NCI-H1694 (cell line): ENCODE measurements around the gene TMEM175.

ENCODE experiments used
- DNase-seq: peaks from one replicate; lab custom pipeline; 2025; lab: John Stamatoyannopoulos, UW

TMEM175 gene

DNA sequence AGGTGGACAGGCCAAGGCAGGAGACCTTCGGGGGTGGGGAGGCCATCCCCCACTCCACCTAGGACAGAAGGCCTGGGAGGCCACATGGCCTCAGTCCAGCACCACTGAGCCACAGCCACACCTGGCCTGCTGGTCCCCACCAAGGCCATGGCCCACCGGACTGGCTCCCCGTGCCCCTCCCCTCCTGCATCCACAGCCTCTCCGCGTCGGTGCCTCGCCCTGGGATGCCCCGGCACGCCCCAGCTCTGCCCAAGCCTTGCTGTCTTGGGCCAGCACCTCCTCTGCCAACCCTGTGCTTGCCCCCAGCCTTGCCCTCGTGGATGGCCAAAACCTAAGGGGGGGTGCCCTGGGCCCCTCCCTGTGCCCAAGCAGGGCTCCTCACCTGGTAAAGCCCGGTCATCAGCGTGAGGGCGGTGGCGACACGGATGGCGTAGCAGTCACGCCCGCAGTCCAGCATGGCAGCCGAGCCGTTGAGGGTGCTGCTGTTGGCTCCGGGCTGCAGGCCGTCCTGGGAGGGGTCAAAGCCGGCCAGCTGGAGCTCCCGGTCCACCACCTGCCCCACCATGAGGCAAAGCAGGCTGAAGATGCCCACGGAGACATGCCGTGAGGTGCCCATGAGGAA, 58.6 kb downstream of the TMEM175 start:
- DNase-seq, result no peak

DNA sequence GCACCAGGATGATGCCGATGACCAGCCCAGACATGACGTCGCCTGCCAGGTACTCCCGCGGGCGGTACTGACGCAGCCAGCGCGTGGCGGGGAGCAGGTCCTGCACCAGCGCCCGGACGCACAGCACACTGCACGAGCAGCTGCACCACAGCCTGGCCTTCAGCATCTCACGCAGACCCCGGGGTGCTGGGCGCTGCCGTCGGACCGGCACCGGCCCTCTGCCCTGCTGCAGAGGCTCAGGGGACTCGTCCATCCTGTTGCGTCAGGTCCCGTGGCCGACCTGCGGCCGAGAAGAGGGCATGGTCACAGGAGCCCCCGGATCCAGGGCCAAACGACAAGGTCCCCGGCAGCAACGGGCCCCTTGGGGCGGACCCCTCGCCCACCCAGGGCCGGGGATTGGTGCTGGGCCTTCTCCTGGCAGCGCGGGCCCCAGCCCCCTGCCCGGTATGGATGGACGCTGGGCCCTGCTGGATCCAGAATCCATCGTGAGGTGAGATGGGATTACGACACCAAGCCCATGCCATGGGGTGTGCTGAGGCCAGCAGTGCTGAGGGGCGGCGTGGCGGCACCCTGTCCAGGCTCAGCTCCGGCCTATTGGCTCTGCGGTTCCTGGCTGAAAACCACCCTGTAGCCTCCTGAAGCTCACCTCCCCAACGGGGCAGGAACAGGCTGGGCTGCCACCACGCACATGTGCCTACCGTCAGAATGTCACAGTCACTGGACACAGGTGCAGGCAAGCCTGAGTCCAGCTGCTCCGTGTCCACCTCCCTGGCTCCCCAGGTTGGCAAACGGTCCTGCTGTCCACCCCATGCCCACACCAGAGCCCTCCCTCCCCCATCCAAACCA, 59.4 kb downstream of the TMEM175 start:
- DNase-seq, result no peak

DNA sequence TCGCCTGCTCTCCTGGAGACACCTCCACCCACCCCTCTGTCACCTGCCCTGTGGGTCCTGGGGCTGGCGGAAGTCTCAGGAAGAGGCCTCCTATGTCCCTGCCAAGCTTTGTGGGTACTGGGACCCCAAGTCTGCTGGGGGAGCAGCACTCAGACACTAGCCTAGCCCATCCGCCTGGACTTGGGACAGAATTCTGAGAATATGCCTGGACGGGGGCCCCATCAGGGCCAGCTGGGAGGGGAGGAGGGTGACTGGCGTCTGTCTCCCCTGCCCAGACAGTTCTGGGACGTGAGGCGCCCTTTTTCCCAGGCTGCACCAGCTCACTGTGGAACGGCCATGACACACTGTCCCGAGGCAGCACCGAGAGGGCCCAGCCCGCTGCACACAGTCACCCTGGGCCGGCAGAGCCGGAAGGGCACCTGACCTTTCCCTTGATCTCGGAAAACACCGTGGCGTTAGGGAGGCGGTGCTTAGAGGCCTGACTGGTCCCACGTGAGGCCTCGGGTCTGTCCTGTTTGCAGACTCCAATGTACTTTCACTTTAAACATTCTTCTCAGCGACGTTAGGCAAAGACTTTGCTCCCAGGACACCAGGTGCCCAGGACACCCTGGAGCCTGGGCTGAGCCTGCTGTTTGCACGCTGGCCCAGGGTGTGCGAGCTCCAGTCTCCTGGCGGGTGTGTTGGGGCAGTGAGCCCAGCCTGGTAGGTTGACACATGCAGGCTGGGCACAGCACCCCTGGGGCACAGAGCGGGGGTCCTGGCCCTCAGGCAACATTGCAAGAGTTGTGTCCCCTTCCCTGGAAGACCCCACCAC, 60.2 kb downstream of the TMEM175 start:
- DNase-seq, result no peak

DNA sequence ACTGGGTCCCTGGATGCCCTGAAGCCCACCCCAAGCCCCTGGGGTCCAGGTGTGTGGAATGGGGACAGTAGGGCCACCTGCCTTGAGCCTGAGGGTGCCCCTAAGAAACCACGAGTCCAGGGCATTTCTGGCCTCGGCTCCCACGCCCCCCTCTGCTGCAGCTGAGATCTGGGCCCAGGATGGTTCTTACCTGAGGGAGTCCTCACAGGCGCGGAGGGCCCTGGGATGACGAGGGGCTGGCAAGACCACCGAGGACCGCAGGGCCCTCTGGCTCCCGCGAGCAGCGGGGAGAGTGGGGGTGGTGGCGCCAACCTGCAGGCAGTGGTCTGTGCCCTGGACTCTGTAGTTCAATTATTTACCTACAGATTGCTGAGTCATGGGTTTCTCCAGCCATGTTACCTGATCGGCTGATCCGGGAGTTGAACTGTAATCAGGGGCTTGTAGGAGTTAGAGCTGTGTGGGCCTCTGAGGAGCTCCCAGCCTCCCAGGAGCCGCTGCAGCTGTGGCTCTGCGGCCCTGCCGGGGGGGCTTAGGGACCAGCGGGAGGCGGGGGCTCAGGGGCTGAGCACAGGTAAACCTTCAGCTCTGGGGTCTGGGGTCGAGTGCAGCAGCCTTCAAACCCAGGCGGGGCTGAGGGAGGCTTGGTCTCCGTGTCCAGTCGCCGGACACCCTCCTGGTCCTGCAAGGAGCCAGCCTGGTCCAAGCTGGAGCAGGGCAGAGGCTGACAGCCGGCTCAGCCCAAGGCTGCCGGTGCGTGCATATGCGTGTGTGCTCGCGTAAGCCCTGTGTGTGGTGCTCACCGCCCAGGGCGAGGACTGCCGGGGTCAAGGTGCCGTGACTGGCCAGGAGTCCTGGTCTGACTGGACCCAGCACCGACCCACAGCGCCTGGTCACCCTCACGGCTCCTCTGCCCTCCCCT, 61.1 kb downstream of the TMEM175 start, which contains the start of gene SLC26A1:
Gene SLC26A1 (minus strand): TSS at position 294 of the 919 bp plus-strand sequence. CDS start 1,701 bp downstream, outside the sequence.
- DNase-seq, result no peak

DNA sequence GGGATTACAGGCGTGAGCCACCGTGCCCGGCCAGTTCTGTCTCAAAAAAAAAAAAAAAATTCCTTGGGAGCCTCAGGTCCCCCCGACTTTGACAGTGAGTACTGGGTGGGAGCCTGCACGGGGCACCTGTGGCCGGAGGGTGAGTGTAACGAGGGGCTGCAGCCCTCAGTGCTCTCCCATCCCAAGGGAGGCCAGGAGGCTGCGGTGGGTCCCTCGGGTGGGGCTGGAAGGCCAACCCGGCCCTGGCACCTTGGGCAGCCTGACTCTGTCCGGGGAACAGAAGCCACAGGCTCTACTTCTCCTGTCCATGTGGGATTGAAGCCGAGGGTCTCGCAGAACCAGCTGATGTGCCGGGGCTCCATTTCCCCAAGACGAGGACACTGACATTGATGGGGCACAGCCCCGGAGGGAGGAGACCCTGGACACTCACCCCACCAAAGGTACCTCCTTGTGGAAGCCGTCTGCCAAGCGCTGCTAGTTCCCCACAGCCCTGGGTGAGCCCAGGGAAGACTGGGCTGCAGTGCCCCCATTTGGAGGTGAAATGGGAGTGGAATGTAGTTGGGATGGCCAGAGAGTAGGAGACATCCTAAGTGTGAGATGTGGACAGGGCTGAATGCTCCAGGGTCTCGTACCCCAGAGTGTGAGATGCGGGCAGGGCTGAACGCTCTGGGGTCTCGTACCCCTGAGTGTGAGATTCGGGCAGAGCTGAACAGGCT, 63.2 kb downstream of the TMEM175 start:
- no peak for DNase-seq

DNA sequence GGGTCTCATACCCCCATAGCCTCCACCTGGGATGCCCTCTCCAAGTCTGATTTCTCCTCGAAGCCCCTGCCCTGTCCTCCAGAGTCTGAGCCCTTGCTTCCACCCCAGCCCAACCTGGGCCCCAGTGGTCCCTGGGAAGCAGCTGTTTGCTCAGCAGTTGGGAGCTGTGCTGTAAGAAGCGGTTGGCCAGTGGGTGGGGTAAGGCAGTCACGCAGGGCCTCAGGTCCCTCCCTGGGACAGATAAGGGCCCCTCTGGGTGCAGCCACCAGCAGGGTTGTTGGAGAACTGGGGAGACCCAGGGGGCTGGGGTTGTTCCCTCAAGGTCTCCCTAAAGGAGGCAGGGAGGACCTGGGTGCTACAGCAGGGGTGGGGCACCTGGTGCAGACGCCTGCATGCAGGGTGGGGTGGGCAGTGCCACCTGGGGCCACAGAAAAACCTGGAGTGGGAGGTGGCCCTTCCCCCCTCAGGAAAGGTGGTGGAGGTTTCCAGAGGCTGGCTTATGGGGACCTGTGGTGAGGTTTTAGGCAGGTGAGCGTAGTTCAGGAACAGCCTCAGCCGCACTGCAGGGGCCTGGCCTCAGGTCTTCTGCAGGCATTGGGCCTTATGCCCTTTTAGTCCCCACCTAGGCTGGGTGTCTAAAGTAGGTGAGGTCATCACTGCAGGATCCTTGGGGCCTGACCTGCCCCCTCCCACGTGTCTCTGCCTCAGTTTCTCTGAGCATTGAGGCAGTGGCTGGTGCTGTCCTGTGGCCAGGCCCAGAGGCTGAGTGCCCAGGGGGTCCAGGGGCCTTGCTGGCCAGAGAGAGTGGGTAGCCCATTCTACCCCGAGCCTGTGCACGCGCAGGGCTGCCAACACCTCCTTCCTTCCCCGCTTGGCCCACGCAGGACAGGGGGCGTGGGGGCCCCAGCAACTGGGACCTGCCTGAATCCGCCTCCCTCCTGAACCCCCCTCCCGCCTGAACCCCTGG, 64.1 kb downstream of the TMEM175 start:
- no peak for DNase-seq

DNA sequence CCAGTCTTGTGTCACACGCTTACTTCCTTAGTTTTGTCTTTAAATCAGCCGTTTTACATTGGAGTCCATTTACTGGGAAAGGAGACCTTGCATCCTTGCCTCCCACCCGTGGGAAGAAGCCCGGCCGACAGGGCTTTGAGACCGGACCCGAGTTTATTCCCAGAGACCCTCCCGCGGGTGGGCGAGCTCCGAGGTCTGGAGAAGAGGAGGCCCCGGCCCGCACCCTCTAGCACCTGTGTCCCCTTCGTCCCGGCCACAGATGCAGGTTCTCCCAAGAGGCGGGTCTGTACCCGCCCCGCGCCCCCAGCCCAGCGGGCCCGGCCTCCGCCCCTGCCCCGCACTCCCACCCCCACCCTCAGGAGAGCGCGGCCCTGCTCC, 64.7 kb downstream of the TMEM175 start:
- DNase-seq, result no peak

DNA sequence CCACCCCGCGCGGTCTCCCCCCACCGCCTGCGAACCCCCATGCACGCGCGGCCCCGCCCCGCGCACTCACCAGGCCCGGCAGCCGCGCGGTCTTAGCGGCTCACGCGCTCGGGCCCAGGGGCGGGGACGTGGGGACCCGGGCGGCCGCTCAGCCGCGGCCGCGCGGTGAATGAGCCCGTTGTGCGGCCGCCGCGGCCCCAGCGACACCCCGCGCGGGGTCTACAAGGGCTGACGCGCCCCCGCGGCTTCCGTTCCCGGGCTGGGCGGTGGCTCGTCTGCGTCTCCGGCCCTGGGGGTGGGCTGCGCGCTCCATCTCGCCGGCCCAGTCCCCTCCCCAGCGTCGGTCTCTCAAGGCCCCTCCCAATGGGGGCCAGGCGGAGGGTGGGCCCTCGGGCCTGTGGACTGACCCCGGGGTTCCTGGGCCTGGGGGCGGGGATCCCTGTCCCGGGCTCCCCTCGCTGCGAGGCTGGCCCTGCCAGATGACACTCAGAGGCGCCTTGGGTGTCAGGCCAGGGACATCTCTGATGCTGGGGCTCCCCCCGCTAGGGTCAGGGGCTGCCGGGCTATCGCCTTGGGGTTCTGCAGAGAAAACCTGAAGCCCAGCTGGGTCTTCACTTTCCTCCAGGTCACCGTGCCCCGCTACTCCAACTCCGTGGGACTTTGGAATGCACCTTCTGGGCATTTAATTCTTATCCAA, 65.3 kb downstream of the TMEM175 start:
- DNase-seq, result no peak

DNA sequence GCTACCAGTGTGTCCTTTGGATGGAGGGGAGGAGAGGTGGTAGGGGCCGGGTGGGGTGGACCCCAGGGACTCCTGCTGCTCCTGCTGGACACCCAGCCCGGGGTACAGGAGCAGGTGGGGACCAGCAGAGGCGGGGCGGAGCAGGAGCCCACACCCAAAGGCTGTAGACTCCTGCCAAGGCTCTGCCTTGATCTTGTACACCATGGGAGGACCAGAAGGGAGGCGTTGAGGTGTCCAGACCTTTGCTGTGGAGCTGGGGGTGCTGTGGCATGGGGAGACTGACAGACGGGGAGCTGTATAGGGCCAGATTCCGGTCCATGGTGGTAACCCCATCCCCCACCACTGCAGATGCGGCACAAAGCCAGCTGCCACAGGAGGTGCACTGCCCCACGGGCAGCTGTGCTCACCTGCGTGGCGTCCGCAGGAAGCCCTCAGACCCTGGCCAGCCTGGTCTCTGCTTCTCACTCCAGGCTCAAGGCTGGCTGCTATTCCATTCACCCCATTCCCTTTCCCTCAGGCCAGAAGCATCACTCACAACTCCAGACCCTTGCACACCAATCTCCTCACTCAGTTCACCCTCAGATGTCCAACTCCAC, 65.9 kb downstream of the TMEM175 start:
- DNase-seq, result no peak

DNA sequence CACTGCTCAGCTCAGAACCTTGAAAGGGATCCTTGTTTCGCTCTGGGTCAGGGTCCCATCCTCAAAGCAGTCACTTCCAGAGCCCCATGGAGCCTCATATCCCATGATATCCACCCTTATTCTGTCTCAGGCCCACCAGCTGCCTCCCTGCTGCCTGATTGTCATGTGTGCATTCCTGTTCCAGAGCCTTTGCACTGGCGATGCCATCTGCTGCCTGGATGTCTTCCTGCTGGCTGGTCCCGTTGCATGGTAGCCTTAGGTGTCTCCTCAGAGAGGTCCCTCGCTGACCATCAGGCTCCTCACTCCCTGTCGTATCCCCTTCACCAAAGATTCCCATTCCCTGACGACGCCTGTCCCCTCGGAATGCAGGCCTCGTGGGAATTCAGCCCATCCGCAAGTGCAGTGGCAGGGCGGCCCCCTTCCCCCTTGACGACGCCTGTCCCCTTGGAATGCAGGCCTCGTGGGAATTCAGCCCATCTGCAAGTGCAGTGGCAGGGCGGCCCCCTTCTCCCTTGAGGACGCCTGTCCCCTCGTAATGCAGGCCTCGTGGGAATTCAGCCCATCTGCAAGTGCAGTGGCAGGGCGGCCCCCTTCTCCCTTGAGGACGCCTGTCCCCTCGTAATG, 67.1 kb downstream of the TMEM175 start:
- DNase-seq, result peak; percentile 31

DNA sequence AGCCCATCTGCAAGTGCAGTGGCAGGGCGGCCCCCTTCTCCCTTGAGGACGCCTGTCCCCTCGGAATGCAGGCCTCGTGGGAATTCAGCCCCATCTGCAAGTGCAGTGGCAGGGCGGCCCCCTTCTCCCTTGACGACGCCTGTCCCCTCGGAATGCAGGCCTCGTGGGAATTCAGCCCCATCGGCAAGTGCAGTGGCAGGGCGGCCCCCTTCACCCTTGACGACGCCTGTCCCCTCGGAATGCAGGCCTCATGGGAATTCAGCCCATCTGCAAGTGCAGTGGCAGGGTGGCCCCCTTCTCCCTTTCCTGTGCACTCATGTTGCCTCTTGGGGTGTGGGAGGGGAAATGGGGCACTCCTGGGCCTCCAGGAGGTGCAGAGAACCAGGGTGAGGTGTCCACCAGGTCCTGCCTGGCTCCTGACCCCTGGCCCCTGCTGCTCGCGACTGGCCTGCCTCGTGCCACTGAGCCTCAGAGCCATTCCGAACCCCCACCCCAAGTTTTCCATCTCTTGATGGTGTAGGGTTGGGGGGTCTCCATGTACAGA, 67.7 kb downstream of the TMEM175 start:
- DNase-seq, result no peak

DNA sequence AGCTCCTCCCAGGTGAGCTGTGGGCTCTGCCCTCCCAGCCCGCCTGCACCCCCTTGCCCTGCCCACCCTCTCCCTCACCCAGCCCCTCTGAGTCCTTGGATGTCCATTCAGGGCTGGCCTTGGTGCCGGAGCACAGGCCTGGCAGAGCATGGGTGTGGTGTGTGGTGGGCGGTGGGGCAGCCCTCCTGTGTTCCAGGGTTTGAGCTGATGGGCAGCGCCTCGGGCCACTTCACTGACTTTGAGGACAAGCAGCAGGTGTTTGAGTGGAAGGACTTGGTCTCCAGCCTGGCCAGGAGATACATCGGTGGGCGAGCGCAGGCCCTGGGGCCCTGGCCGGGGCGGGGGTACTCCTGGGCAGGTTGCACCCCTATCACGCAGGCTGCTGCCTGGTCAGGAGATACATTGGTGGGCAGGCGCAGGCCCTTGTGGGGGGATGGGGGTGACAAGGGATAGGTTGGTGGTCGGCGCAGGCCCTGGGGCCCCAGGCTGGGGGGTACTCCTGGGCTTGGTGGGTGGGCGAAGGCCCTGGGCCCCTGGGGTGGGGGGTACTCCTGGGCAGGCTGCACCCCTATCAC, 68.5 kb downstream of the TMEM175 start:
- DNase-seq, result no peak

DNA sequence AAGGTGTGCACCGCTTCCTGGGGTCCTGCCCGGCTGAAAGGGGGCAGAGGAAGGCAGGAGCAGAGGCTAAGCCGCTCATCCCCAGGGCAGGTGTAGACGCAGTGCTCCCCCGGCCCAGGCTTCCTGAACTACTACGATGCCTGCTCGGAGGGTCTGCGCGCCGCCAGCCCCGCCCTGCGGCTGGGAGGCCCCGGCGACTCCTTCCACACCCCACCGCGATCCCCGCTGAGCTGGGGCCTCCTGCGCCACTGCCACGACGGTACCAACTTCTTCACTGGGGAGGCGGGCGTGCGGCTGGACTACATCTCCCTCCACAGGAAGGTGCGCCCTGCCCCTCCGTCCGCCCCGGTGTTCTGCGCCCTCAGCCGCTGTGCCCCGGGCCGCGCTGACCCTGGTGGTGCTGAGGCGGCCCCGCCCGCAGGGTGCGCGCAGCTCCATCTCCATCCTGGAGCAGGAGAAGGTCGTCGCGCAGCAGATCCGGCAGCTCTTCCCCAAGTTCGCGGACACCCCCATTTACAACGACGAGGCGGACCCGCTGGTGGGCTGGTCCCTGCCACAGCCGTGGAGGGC, 69.4 kb downstream of the TMEM175 start:
- DNase-seq, result no peak

DNA sequence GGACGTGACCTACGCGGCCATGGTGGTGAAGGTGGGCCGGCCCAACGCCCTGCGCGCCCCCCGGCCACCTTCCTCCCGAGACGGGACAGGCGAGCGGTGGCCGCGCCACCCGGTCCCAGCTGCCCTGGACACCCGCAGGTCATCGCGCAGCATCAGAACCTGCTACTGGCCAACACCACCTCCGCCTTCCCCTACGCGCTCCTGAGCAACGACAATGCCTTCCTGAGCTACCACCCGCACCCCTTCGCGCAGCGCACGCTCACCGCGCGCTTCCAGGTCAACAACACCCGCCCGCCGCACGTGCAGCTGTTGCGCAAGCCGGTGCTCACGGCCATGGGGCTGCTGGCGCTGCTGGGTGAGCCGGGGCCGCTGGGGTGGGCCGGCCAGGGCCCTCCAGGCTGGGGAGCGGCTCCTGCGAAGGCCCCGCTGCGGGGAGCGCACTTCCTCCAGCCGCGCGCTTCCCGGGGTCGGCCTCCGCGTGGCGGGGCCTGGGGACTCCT, 69.9 kb downstream of the TMEM175 start:
- DNase-seq, result no peak

DNA sequence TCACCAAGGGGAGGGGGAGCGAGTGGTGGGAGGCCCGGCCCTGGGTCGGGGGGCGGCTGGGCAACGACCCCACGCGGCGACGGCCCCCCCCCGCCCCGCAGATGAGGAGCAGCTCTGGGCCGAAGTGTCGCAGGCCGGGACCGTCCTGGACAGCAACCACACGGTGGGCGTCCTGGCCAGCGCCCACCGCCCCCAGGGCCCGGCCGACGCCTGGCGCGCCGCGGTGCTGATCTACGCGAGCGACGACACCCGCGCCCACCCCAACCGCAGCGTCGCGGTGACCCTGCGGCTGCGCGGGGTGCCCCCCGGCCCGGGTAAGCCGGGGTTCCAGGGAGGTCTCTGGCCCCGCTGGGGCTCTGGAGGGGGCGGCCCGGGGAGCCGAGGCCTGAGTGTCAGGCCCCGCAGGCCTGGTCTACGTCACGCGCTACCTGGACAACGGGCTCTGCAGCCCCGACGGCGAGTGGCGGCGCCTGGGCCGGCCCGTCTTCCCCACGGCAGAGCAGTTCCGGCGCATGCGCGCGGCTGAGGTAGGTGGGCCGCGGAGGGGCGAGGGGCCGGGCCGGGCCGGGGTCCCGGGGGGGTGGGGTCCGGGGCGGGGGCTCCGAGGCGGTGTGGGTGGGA, 70.5 kb downstream of the TMEM175 start:
- no peak for DNase-seq

DNA sequence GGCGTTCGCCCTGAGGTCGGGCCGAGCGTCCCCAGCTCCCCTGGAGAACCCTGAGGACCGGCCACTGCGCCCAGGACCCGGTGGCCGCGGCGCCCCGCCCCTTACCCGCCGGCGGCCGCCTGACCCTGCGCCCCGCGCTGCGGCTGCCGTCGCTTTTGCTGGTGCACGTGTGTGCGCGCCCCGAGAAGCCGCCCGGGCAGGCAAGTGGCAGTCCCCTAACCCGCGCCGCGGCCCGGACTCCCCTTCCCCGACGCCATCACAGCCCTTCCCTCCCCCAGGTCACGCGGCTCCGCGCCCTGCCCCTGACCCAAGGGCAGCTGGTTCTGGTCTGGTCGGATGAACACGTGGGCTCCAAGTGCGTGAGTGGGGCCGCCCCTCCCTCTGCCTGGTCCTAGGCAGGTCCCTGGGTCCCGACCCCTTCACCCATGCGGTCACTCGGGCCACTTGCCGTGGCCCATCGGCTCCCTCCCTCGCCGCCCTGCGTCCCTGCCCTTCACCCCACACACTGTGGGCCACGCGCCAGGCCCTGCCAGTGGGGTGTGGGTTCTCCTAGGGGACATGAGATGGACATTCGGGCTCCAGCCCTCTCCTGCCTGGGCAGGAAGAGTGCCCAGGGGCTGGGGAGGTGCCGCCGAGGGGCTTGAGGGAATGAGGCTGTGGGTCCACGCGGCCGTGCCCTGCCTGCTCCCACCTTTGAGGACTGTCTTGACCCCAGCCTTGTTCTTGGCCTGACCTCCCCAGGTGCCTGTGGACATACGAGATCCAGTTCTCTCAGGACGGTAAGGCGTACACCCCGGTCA, 71.2 kb downstream of the TMEM175 start:
- DNase-seq, result no peak
